H7 (cell line): ENCODE measurements around the gene ORC5. TPM values are rescaled to one million over a fixed set of nuclear protein-coding genes. Genes with fewer than 3 reads are reported as not detected.
"Not testable (repeated sequence)": the region's sequence is repeated elsewhere in the genome, so short reads cannot be mapped to it uniquely, and the experiment has no call there.

Experiments
- DNase-seq: peaks from one replicate; pipeline ENCODE4 v3.0.0; 2012
- H3K27me3 ChIP-seq: 2 replicates; pipeline ENCODE4 v1.6.0; 2011; ENCODE audit warnings: mild to moderate bottlenecking, low read length; ENCODE audit not compliant: control insufficient read depth, insufficient read depth
- H3K36me3 ChIP-seq: replicated peaks from 2 replicates; pipeline ENCODE4 v1.5.1; 2011; ENCODE audit warnings: low read length; ENCODE audit not compliant: control insufficient read depth, insufficient read depth
- H3K4me3 ChIP-seq: 2 replicates; pipeline ENCODE4 v1.5.1; 2011; ENCODE audit warnings: low read depth, mild to moderate bottlenecking, control low read depth, low read length, moderate library complexity; ENCODE audit not compliant: insufficient read depth
- total RNA-seq: library from RNA; depleted of rRNA; stranded (reverse); fragments of >200 nt; shearing (Covaris generic); gene quantifications from 2 replicates; pipeline ENCODE4 v1.2.3, GENCODE V29; 2014; rRNA removed

ORC5 gene
- total RNA-seq: 20.5 and 21.1 TPM in 2 replicates

DNA sequence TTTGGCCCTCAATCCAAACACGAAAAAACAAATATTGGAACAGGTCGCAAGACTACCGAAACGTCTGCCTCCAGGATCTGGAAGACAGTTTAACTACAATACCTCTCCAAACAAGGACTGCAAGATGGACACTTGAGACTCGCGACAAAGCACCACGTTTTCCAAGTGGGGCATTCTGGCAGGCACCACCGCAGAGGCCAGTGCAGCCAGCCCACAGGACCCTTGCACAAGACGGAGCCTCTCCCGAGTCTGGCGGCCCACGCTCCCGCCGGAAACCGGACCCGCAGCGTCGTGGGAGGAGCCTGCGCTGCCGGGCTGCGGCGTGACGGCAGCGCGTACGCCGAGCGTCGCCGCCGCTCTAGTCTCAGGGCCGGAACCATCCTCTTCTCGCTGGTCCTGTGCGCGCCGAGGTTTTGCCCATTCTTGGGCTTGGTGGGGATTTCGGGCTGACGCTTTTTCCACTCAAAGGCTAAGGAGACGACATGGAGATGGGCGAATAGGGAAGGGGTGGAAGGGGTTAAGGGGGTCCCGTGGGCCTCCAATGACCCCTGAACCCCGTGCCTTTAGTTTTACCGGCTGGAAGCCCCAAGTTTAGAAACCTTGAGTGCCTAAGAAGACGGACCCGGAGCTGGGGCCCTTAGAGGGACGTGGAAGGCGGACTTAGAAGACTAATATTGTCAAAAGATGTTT, at the start of gene ORC5:
Gene ORC5 (minus strand): TSS at position 283 of the 690 bp plus-strand sequence. CDS start 109 bp downstream, at position 174.
- Histone ChIP-seq H3K4me3 (peak within 1 kb of the TSS; percentile 58), H3K27me3 (no peaks in the 10 kb centered on the region), H3K36me3 (peaks cover 4% of the 10 kb centered on the region)
- peak; percentile 80 for DNase-seq

DNA sequence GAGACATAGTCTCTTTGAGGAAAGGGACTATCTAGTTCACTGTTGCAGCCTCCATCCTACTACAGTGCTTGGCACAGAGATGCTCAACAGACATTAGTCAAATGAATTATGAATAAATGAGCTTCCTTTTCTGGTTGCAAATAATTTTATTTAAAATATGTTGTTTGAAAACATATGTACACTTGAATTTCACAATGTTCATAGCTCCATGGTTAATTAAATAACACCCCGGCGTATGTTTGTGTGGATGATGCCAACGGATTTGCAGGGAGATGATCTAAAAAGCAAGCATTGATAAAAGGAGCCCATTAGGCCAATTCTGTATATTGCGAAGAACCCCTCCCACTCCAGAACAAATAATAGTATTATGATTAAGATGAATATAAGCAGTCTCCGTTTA, 47.8 kb upstream of the ORC5 start:
- Histone ChIP-seq H3K4me3 (no peak overlapping the region), H3K36me3 (no peaks in the 10 kb centered on the region), H3K27me3 (no peaks in the 10 kb centered on the region)
- DNase-seq: no peak

DNA sequence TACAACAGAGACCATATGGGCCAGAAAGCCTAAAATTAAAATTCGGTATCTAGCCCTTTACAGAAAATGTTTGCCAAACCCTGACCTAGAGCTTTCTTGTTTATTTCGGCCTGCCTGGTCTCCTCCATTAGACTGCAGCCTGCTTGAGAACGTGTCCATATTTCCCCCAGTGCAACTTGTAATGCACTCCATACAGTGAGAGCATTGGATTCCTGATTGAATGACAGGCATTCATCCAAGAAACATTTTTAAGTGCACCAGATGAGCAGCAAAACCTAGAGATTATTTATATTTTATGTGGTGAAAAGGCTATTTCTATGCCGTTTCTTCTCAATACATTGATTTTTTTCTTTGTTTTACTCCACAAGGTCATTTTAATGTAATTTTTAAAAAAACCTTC, 47.4 kb upstream of the ORC5 start:
- H3K36me3 ChIP-seq: no peaks in the 10 kb centered on the region
- H3K4me3 ChIP-seq: no peak overlapping the region
- H3K27me3 ChIP-seq: no peaks in the 10 kb centered on the region
- DNase-seq: no peak

DNA sequence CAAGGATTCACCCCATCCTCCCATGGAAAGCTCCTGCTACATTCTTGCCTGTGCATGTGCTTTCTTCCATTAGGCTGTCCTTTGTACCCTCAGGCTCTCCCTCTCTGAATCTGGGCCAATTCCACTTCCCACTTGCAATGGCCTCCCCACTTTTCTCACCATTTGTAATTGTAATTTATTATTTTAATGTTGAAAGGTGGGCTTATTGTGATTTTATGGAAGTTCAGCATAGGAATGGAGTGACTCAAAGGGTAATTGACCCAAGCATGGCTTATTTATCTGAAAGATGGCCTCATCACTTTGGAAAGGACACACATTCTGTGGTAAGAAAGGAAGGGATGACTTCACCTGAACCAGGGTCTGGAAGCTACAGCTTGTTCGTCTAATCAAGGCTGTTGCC, 46.9 kb upstream of the ORC5 start:
- no peaks in the 10 kb centered on the region for H3K27me3 ChIP-seq
- DNase-seq: no peak
- no peaks in the 10 kb centered on the region for H3K36me3 ChIP-seq

DNA sequence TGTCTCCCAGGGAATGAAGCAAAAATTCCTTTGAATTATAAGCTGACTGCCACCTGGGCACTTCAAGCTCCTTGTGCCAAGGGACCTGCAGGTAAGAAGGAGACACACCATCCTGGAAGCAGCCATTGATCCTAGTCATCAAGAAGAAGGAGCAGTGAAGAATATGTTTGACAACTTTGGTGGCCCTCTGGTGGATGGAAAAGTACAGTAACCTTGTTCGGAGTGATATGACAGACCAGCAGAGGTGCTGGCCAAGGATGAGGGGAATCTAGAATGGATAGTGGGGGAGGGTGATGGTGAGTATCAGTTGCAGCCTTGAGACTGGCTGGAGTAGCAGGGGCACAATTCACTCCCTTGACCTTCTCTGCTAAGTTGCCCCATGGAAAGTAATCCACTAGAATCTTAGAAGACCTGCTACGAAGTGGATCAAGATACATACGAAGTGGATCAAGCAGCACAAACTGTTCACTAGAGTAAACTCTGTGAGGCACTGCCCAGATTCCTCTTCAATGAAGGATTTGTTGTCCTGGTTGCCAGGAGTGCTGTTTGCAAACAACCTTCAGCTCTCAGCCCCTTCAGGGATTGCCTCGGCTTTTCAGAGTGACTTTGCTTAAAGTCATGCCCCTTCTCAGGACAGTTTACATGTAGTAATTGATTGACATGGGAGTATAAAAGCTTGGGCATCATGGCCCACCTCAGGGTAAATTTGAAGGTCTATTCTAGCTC, 44.8 kb upstream of the ORC5 start:
- H3K27me3 ChIP-seq: no peaks in the 10 kb centered on the region
- no peak overlapping the region for H3K4me3 ChIP-seq
- peak; percentile 5 for DNase-seq
- no peaks in the 10 kb centered on the region for H3K36me3 ChIP-seq

More for the DNA sequence above, 46.9 kb upstream of the ORC5 start:
- H3K4me3 ChIP-seq: no peak overlapping the region

DNA sequence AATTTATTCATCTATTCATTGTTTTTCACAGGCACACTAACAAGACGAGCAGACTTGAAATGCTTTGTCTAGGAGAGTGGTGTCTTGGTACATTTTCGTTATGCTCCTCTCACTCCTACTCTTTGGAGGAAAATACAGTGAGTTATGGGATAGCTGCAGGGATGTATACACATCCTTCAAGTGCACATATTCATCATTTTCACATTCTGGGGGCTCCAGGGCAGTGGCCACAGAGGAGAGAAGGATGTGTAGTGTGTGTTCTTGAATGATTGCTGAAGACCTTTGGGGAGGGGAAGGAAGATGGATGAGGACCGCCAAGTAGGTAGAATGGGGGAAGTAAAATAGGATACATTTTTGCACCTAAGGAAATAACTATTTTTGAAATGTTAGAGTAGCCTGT, 34.8 kb upstream of the ORC5 start:
- Histone ChIP-seq H3K27me3 (no peaks in the 10 kb centered on the region), H3K4me3 (no peak overlapping the region), H3K36me3 (no peaks in the 10 kb centered on the region)
- DNase-seq: no peak

DNA sequence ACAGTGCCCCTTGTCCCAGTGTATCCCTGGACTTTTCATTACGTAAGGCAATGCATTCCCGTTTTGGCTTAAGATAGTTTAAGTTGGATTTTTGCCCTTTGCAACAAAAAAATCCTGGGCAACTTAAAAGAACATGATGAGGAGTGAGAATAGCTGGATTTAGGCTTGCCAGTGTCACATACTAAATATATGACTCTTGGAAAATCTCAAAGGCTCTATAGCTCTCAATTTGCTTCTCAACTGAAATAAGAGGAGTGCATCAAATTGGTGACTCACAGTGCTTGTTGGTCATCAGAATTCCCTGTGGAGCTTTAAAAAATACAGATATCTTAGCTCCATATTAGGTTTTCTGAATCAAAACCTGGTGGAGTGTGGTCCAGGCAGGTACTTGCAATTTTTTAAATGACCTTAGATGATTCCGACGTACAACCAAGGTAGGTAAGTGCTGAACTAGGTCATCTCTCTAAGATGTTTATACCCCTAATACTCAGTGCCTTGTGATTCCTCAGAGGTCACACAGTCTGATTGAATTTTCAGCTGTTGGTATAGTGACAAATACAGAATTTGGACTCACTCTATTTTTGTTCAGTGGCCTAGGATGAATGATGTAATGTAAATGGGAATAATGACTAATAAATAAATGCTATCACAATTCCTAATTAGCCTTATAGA, 33.9 kb upstream of the ORC5 start:
- no peaks in the 10 kb centered on the region for H3K36me3 ChIP-seq
- no peaks in the 10 kb centered on the region for H3K27me3 ChIP-seq
- no peak overlapping the region for H3K4me3 ChIP-seq
- DNase-seq: no peak

DNA sequence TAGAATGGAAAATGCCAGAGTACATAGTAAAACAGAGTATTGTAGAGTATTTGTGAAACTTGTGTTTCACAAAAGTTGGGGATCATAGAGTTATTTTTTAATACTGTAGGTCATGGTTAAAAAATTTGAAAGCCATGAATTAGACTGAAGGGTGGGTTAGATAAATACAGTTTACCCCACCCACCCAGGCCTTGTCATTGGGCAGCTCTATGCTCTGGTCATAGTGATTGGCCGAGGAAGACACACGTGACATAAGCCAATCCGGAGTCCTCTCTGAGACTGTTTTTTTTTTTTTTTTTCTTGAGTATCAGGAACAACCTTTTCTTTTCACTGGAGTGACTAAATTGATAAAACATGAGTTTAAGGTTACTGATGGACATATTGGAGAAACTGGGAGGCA, 33.3 kb upstream of the ORC5 start:
- Histone ChIP-seq H3K4me3 (no peak overlapping the region), H3K27me3 (no peaks in the 10 kb centered on the region), H3K36me3 (no peaks in the 10 kb centered on the region)
- DNase-seq: no peak

DNA sequence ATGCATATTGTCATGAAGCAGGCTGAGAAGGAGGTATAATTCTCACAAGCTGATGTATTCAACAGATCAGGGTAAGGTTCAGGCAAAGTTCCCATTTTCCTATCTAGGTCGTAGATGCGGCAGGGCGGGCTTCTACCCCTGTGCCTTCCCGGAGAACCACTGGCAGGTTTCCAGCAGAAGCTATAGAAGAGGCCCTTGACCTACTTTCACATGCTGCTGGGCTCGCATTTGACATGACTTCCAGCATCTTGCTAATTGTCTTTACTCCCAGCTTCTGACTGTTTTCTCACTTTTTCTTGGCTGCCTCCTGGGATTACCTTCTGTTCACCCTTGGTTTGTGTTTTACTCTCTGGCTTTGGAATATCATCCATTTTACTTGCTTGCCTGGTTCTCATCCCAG, 32.6 kb upstream of the ORC5 start:
- no peaks in the 10 kb centered on the region for H3K27me3 ChIP-seq
- no peak overlapping the region for H3K4me3 ChIP-seq
- no peak for DNase-seq
- no peaks in the 10 kb centered on the region for H3K36me3 ChIP-seq

DNA sequence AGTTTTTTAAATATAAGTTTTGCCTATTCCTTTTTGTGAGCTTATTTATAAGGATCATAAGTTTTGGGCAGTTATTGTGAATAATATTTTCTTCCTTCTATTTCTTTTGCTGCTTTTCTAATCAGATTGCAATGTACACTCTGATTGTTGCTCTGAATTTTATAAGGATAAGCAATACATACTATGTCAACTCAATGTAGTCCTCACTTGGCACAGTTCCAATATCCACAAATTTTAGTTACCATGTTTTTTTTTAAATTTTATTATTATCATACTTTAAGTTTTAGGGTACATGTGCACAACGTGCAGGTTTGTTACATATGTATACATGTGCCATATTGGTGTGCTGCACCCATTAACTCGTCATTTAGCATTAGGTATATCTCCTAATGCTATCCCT, 27.2 kb upstream of the ORC5 start:
- H3K4me3 ChIP-seq, DNase-seq, H3K27me3 ChIP-seq, H3K36me3 ChIP-seq: not testable (repeated sequence)

DNA sequence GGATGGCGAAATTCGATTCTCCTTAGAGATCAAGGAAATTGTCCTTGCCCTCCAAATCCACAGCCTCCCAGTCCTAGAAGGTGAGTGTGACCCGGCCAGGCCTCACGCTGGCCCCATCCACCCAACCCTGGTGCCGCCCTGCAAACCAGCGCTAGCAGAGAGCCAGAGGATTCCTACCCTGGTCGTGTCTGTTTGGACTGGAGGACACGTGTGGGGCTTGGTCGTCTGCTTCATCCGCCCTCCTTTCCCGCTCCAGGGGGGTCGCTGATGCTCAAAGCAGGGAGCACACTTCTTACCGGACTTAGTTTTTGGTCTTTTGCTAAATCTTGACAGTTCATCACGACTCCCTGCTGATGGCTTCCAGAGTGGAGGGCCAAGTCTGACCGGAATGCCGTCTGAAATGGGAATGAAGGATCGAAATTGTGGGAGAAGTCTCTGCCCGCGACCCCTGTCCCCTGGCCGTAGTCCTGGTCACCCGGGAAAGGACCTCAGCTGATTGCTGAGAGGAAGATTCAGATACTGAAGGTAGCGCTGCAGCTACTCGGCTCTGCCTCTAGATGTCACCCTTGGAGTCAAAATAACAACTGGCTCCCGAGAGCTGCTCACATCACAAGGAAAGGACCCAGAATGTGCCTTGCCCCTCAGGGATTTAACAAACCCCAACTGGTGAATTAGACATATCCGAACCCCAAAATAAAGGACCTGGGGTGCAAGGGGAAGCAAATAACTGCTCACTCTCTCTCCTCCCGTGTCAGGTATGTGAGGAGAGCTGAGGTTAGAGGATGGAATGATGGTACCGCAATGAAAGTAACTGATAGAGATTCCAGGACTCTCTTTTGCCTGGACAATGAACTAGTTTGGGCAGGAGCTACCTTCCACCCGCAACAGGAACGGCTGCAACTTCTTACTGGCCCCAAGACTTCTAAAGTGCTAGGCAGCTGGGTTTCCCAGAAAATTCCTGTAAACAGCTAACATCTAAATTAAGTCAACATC, 23.5 kb upstream of the ORC5 start:
- H3K27me3 ChIP-seq: no peaks in the 10 kb centered on the region
- peak; percentile 71 for DNase-seq
- no peak overlapping the region for H3K4me3 ChIP-seq

DNA sequence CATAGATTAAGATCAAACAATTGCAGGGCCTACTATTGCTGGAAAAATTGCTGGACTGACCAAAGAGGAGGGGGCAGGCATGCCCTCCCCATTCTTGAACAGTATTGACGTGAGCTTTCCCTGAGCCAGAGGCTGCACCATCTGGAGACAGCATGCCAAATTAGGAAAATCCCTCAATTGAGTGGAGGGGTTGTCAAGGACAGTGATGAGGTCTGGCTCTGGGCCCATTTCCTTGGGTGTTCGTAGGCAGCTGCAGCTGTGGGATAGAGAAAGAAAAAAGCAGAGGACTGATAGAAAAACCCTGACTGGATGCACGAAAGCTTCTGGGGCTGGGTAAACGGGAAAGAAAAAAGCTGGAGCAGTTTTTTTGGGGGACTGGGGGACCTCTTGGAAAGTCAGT, 22.8 kb upstream of the ORC5 start:
- DNase-seq: no peak

More for the DNA sequence above, 23.5 kb upstream of the ORC5 start:
- no peaks in the 10 kb centered on the region for H3K36me3 ChIP-seq

DNA sequence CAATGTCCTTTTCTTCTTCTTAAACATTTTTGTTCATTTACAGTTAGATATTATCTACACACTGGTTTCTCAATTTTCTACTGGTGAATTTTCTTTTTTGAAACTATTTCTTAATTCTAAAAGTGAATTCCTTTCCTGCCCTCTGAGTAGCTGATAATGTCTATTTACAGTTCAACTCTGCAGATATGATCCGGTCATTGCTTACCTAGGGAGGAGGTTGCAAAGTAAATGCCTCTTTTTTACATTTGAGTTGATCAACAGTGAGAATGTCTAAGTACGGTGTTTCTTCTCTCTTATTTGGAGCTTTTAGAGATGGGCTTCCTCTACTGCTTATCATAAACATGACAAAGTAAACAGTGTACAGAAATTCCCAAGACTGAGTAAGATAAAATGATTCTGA, 20.6 kb upstream of the ORC5 start:
- no peak for DNase-seq
- Histone ChIP-seq H3K36me3 (no peaks in the 10 kb centered on the region), H3K27me3 (no peaks in the 10 kb centered on the region), H3K4me3 (no peak overlapping the region)

More for the DNA sequence above, 22.8 kb upstream of the ORC5 start:
- Histone ChIP-seq H3K36me3 (no peaks in the 10 kb centered on the region), H3K4me3 (no peak overlapping the region), H3K27me3 (no peaks in the 10 kb centered on the region)

DNA sequence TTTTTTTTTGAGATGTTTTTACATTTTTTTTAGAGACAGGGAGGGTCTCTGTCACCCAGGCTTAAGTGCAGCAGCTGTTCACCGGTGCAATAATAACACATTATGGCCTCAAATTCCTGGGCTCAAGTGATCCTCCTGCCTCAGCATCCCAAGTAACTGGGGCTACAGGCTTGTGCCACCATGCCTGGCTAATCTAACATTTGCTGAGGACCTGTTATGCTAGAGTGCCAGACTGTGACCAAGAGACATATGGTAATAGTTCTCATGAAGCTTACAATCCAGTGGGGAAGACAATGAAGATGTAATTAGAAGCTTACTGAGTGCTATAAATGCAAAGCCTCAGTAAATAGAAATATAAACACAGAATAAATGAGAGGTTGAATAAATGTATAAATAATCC, 17.6 kb upstream of the ORC5 start:
- Histone ChIP-seq H3K36me3 (no peaks in the 10 kb centered on the region), H3K27me3 (no peaks in the 10 kb centered on the region), H3K4me3 (no peak overlapping the region)
- DNase-seq: no peak
